GM12878 (cell line): Measurements from ENCODE around the gene SLC2A3. TPM values are rescaled to one million over a fixed set of nuclear protein-coding genes. Genes with fewer than 3 reads are reported as not detected.
A peak's percentile ranks its signal among the peaks of the same experiment; 100 is the strongest.
"Not testable (repeated sequence)": the region's sequence is repeated elsewhere in the genome, so short reads cannot be mapped to it uniquely, and the experiment has no call there.

Source experiments
- ATAC-seq: fragments of 200-7000 bp; cut with Tn5 transposase; 3 replicates; pipeline ENCODE4 v1.9.1; 2020; ENCODE audit warnings: mild to moderate bottlenecking, moderate library complexity
- BruUV-seq: library from RNA; stranded (reverse); fragments of 400-500 nt; replicated peaks from 2 replicates; lab custom pipeline; 2021; lab: Mats Ljungman, UMichigan
- CTCF ChIA-PET: fragments of 300-600 bp; sonication (Branson Sonifier 250); formaldehyde crosslinking; extraction: SDS; loops from one replicate; lab custom pipeline; 2021; ENCODE audit warnings: inconsistent platforms; lab: Yijun Ruan, JAX
- POLR2A ChIA-PET: fragments of 350-600 bp; formaldehyde crosslinking; extraction: SDS; loops from one replicate; lab custom pipeline; 2021; ENCODE audit warnings: inconsistent platforms; lab: Charles Lee
- RAD21 ChIA-PET: fragments of 300-600 bp; sonication (Branson Sonifier 250); formaldehyde crosslinking; loops from one replicate; lab custom pipeline; 2023; ENCODE audit warnings: antibody characterized with exemption; ENCODE audit not compliant: unreplicated experiment; lab: Charles Lee
- SMC1A ChIA-PET: fragments of 300-600 bp; sonication (Branson Sonifier 250); formaldehyde crosslinking; loops from one replicate; lab custom pipeline; 2023; ENCODE audit not compliant: unreplicated experiment, uncharacterized antibody; lab: Charles Lee
- DNase-seq: peaks from one replicate; pipeline ENCODE4 v3.0.0-alpha.2; 2011; ENCODE audit warnings: low read depth, low spot score
- FAIRE-seq: peaks from 3 replicates; lab custom pipeline; 2011; peaks lifted over from hg19 to GRCh38; lab: Jason Lieb, UNC
- H2AFZ ChIP-seq: 2 replicates; pipeline ENCODE4 v1.6.0; 2011; ENCODE audit warnings: low read depth, low read length, control low read depth; ENCODE audit not compliant: control insufficient read depth
- H3K27ac ChIP-seq: 2 replicates; pipeline ENCODE4 v1.5.1; 2011; ENCODE audit warnings: control low read depth; ENCODE audit not compliant: control insufficient read depth, insufficient read depth
- H3K27me3 ChIP-seq, 2 experiments: replicated peaks in 1 of 2; 2 replicates each; pipeline versions ENCODE4 v1.6.0 to v1.6.1; 2011; ENCODE audit warnings: low read length in 1 of 2; ENCODE audit not compliant: control insufficient read depth in 2 of 2, insufficient read depth in 2 of 2
- H3K36me3 ChIP-seq, 2 experiments: 2 replicates each; pipeline ENCODE4 v1.5.1; 2011; ENCODE audit warnings: low read length in 1 of 2; ENCODE audit not compliant: control insufficient read depth in 2 of 2, insufficient read depth in 2 of 2
- H3K4me1 ChIP-seq: 2 replicates; pipeline ENCODE4 v1.6.1; 2011; ENCODE audit warnings: mild to moderate bottlenecking, low read length, moderate library complexity, mixed read lengths; ENCODE audit not compliant: control insufficient read depth, insufficient read depth
- H3K4me2 ChIP-seq: 2 replicates; pipeline ENCODE4 v1.6.0; 2011; ENCODE audit warnings: control low read depth; ENCODE audit not compliant: control insufficient read depth, insufficient read depth
- H3K4me3 ChIP-seq: fragments of 200-600 bp; sonication (generic); 2 replicates; pipeline ENCODE4 v1.5.1; 2016
- H3K79me2 ChIP-seq: 2 replicates; pipeline ENCODE4 v1.6.0; 2011; ENCODE audit warnings: low read length; ENCODE audit not compliant: control insufficient read depth, insufficient read depth
- H3K9ac ChIP-seq: 2 replicates; pipeline ENCODE4 v1.8.0; 2011; ENCODE audit warnings: low read length, control low read depth, mixed read lengths; ENCODE audit not compliant: control insufficient read depth, insufficient read depth
- H3K9me3 ChIP-seq: replicated peaks from 3 replicates; pipeline ENCODE4 v1.5.1; 2011; ENCODE audit warnings: mild to moderate bottlenecking, low read length; ENCODE audit not compliant: control insufficient read depth, insufficient read depth
- H4K20me1 ChIP-seq: 2 replicates; pipeline ENCODE4 v1.6.0; 2011; ENCODE audit not compliant: control insufficient read depth, insufficient read depth
- POLR2AphosphoS2 ChIP-seq: IDR thresholded peaks from 2 replicates; pipeline ENCODE4 v1.6.1; 2011; ENCODE audit warnings: low read depth, mild to moderate bottlenecking, low read length, improper control_type of control experiment, moderate library complexity
- ZBTB40 ChIP-seq: fragments of 450-650 bp; IDR thresholded peaks from 2 replicates; pipeline ENCODE4 v1.6.1; 2016; ENCODE audit warnings: mild to moderate bottlenecking, moderate library complexity, borderline replicate concordance
- ZNF384 ChIP-seq: IDR thresholded peaks from 2 replicates; pipeline ENCODE4 v1.6.1; 2012; ENCODE audit warnings: low read depth, mild to moderate bottlenecking, low read length, improper control_type of control experiment, borderline replicate concordance
- WGBS: methylation state at CpG from one replicate; pipeline ENCODE4 v1.1.6; 2016; ENCODE audit warnings: low lambda C conversion rate; ENCODE audit not compliant: insufficient replicate concordance, insufficient coverage; ENCODE audit errors: missing lambda C conversion rate; 5-methylcytosine and 5-hydroxymethylcytosine counted together
- in situ Hi-C: fragments of 300-500 bp; cut with MboI; formaldehyde crosslinking; loops from 9 replicates; pipeline ENCODE4 v1.14.3; 2018; ENCODE audit warnings: mixed read lengths
- intact Hi-C: fragments of 100-400 bp; cut with micrococcal nuclease; formaldehyde crosslinking; loops from one replicate; pipeline ENCODE4 v1.14.2; 2022; ENCODE audit not compliant: unreplicated experiment
- polyA plus RNA-seq, 11 experiments: library from polyadenylated mRNA; depleted of rRNA in 4 of 11; unstranded in 6 of 11; stranded (reverse) in 5 of 11; fragments of >200 nt; fragmentation: Nextera tagmentation in 4 of 11; fragmentation: Illumina TruSeq in 1 of 11; extraction: Ambion mirVana in 4 of 11; extraction: Trizol in 1 of 11; gene quantifications; 1 replicate in 1 of 11; 2 replicates in 10 of 11; pipeline versions ENCODE4 v1.2.1 to v1.2.3, GENCODE V29; 2011 to 2016; ENCODE audit warnings: inconsistent platforms in 2 of 11, missing spikeins in 2 of 11, low read depth in 1 of 11
- total RNA-seq, 4 experiments: library from RNA; depleted of rRNA in 3 of 4; stranded (reverse); fragments of >200 nt in 3 of 4; fragmentation: Illumina TruSeq in 1 of 4; extraction: Trizol in 1 of 4; gene quantifications; 2 replicates each; pipeline versions ENCODE4 v1.2.1 to v1.2.3, GENCODE V29; 2013 to 2021

The SLC2A3 gene
- total and polyA plus RNA-seq, 10 of the 15 experiments (the other 5 are each of a cell fraction or from before 2014, with no cell fraction given) = 6.5 to 66.3 (median 11.2) TPM

- in situ Hi-C loops = no loop called here
- no peak overlapping the region for H3K4me3 ChIP-seq
- no peak overlapping the region for H3K27ac ChIP-seq
- 96% methylated on average over 4 of the region's 4 CpGs for WGBS
- no peaks in the 10 kb centered on the region; the same call in 1 of the 2 replicates for H3K79me2 ChIP-seq
- POLR2A ChIA-PET = no interaction called here
- DNase-seq = no peak
- no TSS peak for BruUV-seq
- RAD21 ChIA-PET = no interaction called here
- intact Hi-C loops = no loop called here
- H4K20me1 ChIP-seq = no peaks in the 10 kb centered on the region
- H3K4me2 ChIP-seq = no peak overlapping the region
- ATAC-seq = no peak
- no peaks in the 10 kb centered on the region for H3K4me1 ChIP-seq
- SMC1A ChIA-PET = interaction anchor here (1.0 kb wide), 1 partner anchor 22 kb away, joined by 3 read pairs; no protein-coding TSS in a partner anchor
- no peaks in the 10 kb centered on the region for H3K27me3 ChIP-seq
- H3K9ac ChIP-seq = no peak overlapping the region
- H3K9me3 ChIP-seq = no peaks in the 10 kb centered on the region
- CTCF ChIA-PET = interaction anchor here (0.6 to 1.2 kb wide), 3 partner anchors 42 to 68 kb away, joined by 3 read pairs; no protein-coding TSS in a partner anchor
- H3K36me3 ChIP-seq = peaks cover 0 to 34% of the 10 kb centered on the region in 2 experiments
- H2AFZ ChIP-seq = no peak overlapping the region
- no peak for FAIRE-seq
- TF ChIP-seq POLR2AphosphoS2 = peak; percentile 26; the same call in 1 of the 2 replicates
- no peak for TF ChIP-seq ZBTB40
- no peak for TF ChIP-seq ZNF384
These were observed 8.5 kb downstream of the SLC2A3 start for GRCh38 chr12:7927470-7927869.

- H3K27ac ChIP-seq, SMC1A ChIA-PET, H3K79me2 ChIP-seq, H3K9ac ChIP-seq, ATAC-seq, intact Hi-C loops, in situ Hi-C loops, BruUV-seq, POLR2A ChIA-PET, H4K20me1 ChIP-seq, H3K4me3 ChIP-seq, RAD21 ChIA-PET, H3K27me3 ChIP-seq, FAIRE-seq, H3K9me3 ChIP-seq, H3K4me2 ChIP-seq, H2AFZ ChIP-seq, H3K4me1 ChIP-seq, DNase-seq: not testable (repeated sequence)
- WGBS = 96% methylated on average over 5 of the region's 5 CpGs
- CTCF ChIA-PET = interaction anchor here (1.3 kb wide), 1 partner anchor 152 kb away, joined by 3 read pairs; no protein-coding TSS in a partner anchor
- H3K36me3 ChIP-seq = peaks cover 0 to 35% of the 10 kb centered on the region in 2 experiments
These were observed 9.8 kb downstream of the SLC2A3 start for GRCh38 chr12:7926068-7926666.
